EL (cell line): Measurements from ENCODE around the gene TANK.
"Not testable (repeated sequence)": the region's sequence is repeated elsewhere in the genome, so short reads cannot be mapped to it uniquely, and the experiment has no call there.

Source experiments
- DNase-seq: peaks from one replicate; pipeline ENCODE4 v3.0.0-alpha.2; 2016

The TANK gene

DNA sequence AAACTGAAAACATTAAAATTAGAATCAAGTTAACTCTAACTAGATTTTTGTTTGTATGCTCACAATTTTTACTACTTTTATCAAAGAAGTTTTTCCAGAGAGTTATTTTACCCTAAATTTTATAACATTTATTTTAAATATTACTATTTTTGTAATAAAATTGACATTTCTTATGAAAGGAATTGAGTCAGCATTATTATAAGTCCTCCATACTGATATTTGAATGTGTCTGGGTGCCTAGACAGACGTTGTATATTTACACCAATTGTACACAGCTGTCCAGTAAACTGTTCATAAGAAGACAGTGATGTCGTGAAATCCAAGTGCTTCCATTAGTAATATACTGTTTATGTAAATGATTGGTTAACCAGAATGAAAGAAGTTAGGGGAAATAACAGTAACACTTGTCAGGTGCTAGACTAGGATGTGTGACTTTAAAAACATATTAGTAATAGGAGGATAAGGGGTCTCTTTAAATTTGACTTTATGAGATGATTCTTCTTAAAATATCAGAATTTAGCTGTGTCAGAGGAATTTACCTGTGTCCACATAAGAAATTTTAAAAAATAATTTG, 73.7 kb downstream of the TANK start:
- no peak for DNase-seq

DNA sequence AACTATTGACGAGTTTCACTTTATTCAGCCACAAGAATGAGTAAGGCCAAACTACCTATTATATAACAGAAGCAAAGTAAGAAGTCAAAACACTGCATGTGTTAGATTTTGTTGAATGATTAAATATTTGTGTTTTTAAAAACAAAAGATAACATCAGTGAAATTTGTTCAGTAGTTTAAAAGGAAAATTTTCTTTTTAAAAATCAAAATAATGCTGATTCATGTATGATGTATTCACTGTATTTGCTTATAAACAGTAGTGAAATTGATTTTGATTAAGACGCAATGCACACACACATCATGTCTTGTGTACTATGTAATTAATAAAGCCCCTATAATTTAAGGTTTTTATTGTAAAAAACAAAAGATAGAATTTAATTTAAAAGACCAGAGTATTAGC, 74.4 kb downstream of the TANK start:
- DNase-seq, result no peak

- DNase-seq, result peak; percentile 55
These were observed 77.4 kb downstream of the TANK start for GRCh38 chr2:161237392-161238264.

DNA sequence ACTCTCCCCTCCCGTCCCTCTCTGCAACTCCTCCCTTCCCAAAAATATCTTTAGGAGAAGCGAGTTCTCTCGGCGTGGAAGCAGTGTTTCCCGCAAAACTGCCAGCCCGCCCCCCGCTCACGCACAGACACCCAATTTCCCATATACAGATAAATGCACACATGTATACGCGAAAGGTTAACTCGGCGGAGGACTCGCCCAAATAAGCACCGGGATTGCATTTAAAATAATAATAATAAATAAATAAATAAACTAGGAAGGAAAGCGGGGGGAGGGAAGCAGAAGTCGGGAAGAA, 78.0 kb downstream of the TANK start:
- DNase-seq, result no peak

DNA sequence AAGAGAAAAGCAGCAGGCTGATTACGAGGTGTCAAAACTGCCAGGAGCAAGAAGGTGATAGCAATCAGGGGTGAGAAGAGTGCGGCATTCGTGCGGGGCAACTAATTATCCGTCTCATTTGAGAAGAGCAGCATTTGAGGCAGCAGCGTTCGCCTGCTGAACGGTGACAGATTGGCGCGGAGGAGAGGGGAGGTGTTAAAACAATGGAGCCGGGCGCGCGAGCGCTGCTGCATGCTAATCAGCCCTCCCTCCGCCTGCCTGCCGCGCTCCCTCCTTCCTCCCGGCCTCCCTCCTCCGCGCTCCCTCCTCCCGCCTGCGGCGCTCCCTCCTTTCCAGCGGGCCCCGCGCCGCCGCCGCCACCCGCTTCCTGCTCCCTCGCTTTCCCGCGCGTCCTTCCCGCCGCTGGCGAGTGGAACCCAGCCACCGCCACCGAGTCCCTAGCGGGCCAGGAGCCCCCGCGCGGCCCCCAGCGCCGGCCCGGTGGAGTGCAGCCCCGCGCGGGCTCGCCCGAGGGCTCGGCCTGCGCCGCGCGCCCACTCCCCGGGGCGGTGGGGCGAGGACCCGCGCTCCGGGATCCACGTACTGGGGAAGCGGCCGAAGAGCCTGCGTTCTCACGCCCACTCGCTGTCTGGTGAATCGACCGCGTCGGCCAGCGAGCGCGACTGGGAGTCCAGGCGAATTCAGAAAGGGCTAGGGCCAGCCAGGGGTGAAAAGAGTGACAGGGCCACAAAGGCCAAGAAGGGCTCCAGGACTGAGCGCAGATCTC, 78.5 kb downstream of the TANK start:
- DNase-seq, result peak; percentile 56

- no peak for DNase-seq
These were observed 79.3 kb downstream of the TANK start for GRCh38 chr2:161239326-161240109.

GRCh38 chr2:161241894-161242293, 81.7 kb downstream of the TANK start:
- DNase-seq, result no peak

DNA sequence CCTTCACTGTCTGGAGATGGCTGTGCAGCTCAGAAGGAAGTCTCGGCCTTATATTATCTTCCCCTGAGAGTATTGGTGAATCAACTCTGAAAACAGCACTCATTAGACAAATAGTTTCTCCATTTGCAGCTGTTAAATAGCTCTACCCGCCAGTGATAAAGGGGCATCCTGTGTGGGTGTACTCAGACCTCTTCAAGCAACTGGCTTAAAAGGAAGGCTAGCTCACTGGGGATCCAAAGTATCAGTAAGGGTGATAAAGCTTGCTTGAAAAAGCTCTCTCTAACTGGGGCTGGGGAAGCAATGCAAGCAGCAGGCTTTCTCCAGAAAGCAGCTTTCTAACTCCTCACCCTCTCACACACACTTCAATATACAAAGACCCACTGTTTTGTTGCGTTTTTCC, 83.1 kb downstream of the TANK start:
- DNase-seq, result no peak

DNA sequence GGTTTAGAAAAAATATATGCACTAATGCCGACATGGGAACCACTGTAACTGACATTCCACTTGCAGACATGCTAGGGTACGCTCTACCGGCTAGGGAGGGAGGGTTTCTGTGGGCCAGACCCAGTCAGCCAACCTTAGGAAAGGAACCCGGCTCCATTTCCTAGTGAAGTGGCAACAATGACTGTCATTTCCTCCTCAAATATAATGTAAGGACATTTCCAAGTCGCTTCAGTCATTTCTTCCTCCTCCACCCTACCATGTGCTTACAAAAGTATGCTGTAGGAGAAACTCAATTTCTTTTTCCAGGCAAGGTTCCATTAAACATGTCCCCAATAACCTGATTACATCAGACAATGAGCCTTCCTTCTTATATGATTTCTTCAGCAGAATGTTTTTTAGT, 83.7 kb downstream of the TANK start:
- DNase-seq, result no peak

GRCh38 chr2:161244387-161245260, 84.4 kb downstream of the TANK start:
- not testable (repeated sequence) for DNase-seq

DNA sequence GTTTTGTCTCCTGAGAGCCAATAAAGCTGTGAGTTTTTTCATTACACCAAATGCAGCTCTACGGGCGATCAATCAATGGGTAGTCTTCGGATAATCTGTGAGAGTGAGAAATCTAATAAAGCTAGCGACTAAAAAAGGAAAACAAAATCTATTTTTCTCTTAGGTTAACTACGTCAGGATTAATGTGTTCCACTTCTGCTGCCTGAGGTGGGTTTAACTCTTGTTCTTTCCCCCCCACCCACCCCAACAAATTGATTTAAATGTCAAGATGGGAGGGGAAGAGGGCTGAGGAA, 85.0 kb downstream of the TANK start:
- DNase-seq, result no peak

DNA sequence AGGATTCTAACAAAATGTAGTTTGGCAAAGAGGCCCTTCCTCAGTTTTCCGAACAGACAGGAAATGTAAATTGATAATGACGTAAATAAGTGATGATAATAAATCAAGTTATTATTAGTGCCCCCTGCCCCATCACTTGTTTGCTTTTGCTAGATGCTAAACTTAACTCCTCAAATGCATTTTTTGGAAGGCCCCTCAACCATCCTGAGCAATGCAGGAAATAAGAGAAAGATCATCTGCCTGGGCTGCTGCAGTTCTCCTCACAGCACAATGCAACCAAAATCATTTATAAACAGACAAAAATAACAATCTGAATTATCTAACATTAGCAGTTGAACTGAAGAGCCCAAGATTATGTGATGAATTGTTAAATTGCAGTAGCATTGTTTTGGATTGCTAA, 85.4 kb downstream of the TANK start:
- DNase-seq, result no peak

DNA sequence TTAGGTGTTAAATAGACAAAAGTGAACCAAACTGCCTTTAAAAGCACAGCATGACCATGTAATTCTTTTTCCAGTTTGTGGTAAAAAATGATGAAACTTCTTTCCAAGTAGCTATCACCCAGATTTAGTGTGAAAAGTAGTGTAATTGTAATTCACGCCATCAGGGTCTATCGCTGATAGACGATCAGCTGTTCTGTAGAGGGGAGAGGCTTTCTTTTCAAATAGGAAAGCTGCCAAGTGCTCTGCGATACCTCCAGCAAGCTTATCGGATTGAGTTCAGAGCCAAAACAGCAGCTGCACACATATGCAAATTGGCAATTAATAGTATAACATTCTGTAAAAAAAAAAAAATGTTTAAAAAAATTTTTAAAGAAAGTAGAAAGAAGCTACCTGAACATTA, 86.1 kb downstream of the TANK start:
- no peak for DNase-seq

GRCh38 chr2:161250864-161251436, 90.7 kb downstream of the TANK start:
- DNase-seq, result peak; percentile 48

DNA sequence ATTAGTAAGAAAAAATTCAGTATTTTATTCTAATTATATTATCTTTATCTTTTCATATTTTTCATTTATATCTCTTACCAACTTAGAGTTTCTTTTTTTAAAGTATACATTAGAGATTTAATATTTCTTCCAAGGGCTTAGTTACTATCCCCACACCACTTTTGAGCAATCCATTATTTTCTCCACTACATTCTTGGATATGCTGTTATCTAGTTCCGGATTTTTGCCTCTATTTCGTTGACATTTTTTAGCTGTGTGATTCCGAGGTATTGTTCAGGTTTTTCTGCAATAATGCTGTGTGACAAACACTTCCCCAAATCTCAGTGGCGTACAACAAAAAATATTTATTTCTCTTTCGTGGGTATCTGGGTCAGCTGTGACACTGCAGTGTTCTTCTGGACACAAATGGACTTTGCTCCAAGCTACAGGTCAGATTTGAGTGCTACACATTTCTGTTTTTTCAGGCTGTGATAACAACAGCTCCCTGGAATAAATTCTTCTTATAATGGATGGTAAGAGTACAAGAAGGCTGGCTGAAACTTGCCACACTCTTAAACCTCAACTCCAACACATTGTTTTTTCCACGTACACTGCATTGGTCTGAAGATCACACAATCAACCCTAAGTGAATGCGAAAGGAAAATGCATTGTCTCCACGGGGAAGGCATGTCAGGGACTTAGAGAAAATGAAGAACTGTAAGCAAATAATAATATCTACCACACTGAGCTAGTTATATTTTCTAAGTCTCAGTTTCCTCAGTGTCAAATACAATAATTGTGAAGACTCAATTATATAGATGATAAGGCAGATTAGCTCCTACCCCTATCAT, 97.1 kb downstream of the TANK start:
- DNase-seq, result no peak

DNA sequence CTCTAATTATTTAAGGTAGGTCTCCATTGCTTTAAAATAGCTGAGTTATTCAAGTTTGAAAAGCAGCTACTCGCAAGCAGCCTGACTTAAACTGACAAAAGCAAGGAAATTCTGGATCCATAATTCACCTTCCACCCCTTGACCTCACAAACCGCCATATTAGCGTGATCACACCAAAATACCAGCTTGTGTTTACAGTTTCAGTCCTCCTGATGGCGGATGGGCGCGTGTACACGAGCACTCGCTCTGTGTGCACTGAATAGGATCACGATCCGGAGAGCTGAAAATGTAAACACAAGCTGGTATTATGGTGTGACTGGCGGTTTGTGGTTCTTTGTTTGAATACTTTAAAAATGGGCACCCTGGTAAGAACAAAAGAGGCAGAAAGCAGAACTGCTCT, 105.6 kb downstream of the TANK start:
- no peak for DNase-seq

DNA sequence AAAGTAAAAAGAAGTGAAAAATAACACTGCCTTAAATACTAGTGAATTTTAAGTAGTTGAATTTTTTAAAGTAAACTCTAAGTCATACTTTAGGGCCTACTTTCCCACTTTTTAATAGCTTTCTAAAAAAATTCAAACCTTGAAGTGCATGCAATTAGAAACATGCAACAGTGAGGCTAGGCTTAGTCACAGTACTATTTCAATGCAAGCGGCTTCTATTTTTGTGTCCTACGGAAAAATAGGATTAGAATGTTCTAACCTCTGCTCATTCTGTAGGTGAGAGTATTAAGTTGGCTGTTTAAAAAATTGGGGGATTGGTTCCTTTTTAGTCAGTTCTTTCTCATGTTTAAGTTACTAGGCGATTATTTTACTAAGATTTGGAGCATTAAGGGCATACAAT, 108.9 kb downstream of the TANK start:
- DNase-seq, result no peak

DNA sequence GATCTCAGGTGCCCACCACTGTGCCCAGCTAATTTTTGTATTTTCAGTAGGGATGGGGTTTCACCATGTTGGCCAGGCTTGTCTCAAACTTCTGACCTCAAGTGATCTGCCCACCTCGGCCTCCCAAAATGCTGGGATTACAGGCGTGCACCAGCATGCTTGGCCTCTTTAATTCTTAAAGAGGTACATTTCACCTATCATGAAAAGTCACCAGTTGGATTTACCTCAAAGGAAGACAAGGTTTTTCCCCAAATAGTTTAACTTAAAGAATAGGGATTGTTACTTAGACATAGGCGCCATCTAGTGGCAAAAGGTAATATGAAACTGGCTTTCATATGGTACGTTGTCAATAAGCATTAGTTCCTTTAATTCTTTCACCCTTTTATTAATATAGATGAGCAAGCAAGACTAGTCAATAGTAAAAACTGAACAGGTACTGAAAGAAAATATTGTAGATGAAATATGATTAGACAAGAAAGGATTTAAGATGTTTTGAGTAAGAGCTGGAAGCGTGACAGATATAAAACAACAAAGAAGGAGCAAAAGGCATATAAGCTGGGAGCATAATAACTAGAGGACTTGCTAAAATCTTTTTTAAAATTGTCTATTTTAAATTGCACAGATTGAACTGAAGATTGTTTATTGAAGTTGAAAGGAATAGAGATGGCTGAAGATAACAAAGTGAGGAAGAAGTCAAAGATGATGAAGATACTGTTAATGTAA, 113.0 kb downstream of the TANK start:
- peak; percentile 58 for DNase-seq

GRCh38 chr2:161278564-161279229, 118.5 kb downstream of the TANK start:
- peak; percentile 11 for DNase-seq
